Upper lobe of left lung (tissue), 6 donors: ENCODE measurements around the gene PLCL2. TPM values are rescaled to one million over a fixed set of nuclear protein-coding genes. Genes with fewer than 3 reads are reported as not detected.

Source experiments
- ATAC-seq, 2 donors: fragments of 200-7000 bp; cut with Tn5 transposase; one replicate each; pipeline ENCODE4 v1.9.1; 2022; ENCODE audit warnings: mild to moderate bottlenecking in 2 of 2, moderate library complexity in 2 of 2; ENCODE audit not compliant: low FRiP score in 2 of 2
- DNase-seq, 2 donors: peaks; one replicate each; pipeline ENCODE4 v3.0.0-alpha.2; 2019 to 2020
- H3K27ac ChIP-seq, 4 donors: fragments of 200-600 bp; sonication (generic); one replicate each; pipeline ENCODE4 v1.5.1; 2016 to 2019
- H3K27me3 ChIP-seq, 4 donors: fragments of 200-600 bp; sonication (generic); one replicate each; pipeline ENCODE4 v1.5.1; 2017 to 2019
- H3K36me3 ChIP-seq, 4 donors: fragments of 200-600 bp; sonication (generic); one replicate each; pipeline ENCODE4 v1.5.1; 2016 to 2019
- H3K4me1 ChIP-seq, 4 donors: fragments of 200-600 bp; sonication (generic); one replicate each; pipeline ENCODE4 v1.5.1; 2018 to 2019
- H3K4me3 ChIP-seq, 4 donors: fragments of 200-600 bp; sonication (generic); one replicate each; pipeline ENCODE4 v1.5.1; 2017 to 2019; ENCODE audit warnings: mild to moderate bottlenecking in 2 of 4, moderate library complexity in 1 of 4
- H3K9me3 ChIP-seq, 4 donors: fragments of 200-600 bp; sonication (generic); one replicate each; pipeline ENCODE4 v1.5.1; 2018 to 2019
- EP300 ChIP-seq, 4 donors: sonication (generic); formaldehyde crosslinking; IDR thresholded peaks; one replicate each; pipeline ENCODE4 v1.5.1; 2017; ENCODE audit warnings: antibody characterized with exemption in 4 of 4, control low read depth in 2 of 4
- POLR2A ChIP-seq, 4 donors: fragments of 450-650 bp; IDR thresholded peaks; one replicate each; pipeline ENCODE4 v1.5.1; 2016 to 2017; ENCODE audit warnings: antibody characterized with exemption in 4 of 4, mild to moderate bottlenecking in 2 of 4
- POLR2AphosphoS5 ChIP-seq, 2 donors: sonication (generic); formaldehyde crosslinking; IDR thresholded peaks; one replicate each; pipeline ENCODE4 v1.5.1; 2017; ENCODE audit warnings: antibody characterized with exemption in 2 of 2
- whole genome bisulfite sequencing, 2 donors: methylation state at CpG; one replicate each; pipeline ENCODE4 v1.1.5; 2017 to 2018; 5-methylcytosine and 5-hydroxymethylcytosine counted together
- total RNA-seq, 6 donors: library from RNA; depleted of rRNA in 4 of 6; stranded (reverse); fragments of >200 nt in 4 of 6; gene quantifications; one replicate each; pipeline versions ENCODE4 v1.1.0 to v1.2.1, GENCODE V29; 2016 to 2021
- TF ChIP-seq, protein P1 (sequence below), 6 experiments: fragments of 450-650 bp in 4 of 6; fragments of 200-600 bp in 2 of 6; sonication (generic) in 2 of 6; IDR thresholded peaks; one replicate each; pipeline ENCODE4 v1.5.1; 2016 to 2019; ENCODE audit warnings: antibody characterized with exemption in 6 of 6
- donor health status: DM: no; HTN: no; CAD: no; lungs with moderate emphysema.
- donor health status: DM: no; HTN: yes; CAD: no; lungs with severe emphysema.

PLCL2 gene
- total RNA-seq, 6 donors from 2014 or later = 6.5 to 15.8 (median 10.7) TPM

DNA sequence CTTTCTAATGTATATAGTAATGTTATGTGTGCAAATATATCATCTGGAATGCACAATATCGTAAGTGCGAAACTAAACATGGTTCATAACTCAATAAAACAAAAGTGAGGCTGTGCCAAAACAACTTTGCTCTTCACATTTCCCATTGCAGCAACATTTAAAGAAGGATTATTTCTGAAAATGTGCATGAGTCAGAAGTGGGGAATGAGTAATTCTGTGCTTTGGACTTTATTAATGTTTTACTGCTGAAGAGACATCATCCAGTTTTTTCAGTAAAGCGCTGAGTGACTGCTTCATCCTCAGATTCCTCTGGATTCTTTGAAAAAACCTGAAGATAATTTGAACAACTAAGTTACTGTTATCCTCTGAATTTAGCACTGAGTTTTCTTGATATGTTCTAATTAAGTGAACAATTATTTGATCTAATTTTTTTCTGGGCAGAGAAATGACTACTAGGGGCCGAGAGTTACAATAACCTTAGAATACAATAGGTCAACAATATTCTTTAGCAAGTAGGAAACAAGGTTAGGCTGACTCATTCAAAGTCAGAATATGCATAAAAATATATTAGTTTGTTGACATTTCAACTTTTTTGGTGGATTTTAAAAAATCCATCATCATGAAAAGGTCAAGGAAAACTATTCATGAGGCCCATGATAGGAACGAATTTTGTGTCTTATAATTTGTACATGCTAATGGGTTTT, 20.0 kb upstream of the PLCL2 start:
- Histone ChIP-seq H3K27me3 (no peaks in the 10 kb centered on the region), H3K4me1 (no peaks in the 10 kb centered on the region), H3K4me3 (no peak overlapping the region), H3K27ac (no peak overlapping the region), H3K9me3 (no peaks in the 10 kb centered on the region), H3K36me3 (no peaks in the 10 kb centered on the region)
- no peak for ATAC-seq
- TF ChIP-seq EP300 (IDR thresholded peaks at IDR 0.05) (no peak), POLR2AphosphoS5 (IDR thresholded peaks at IDR 0.05) (no peak), POLR2A (IDR thresholded peaks at IDR 0.05) (no peak)
- TF ChIP-seq, protein P1, sequence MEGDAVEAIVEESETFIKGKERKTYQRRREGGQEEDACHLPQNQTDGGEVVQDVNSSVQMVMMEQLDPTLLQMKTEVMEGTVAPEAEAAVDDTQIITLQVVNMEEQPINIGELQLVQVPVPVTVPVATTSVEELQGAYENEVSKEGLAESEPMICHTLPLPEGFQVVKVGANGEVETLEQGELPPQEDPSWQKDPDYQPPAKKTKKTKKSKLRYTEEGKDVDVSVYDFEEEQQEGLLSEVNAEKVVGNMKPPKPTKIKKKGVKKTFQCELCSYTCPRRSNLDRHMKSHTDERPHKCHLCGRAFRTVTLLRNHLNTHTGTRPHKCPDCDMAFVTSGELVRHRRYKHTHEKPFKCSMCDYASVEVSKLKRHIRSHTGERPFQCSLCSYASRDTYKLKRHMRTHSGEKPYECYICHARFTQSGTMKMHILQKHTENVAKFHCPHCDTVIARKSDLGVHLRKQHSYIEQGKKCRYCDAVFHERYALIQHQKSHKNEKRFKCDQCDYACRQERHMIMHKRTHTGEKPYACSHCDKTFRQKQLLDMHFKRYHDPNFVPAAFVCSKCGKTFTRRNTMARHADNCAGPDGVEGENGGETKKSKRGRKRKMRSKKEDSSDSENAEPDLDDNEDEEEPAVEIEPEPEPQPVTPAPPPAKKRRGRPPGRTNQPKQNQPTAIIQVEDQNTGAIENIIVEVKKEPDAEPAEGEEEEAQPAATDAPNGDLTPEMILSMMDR (IDR thresholded peaks at IDR 0.05) = no peak
- DNase-seq = no peak
- WGBS, 2 donors = 85 to 89% methylated on average over 5 of the region's 5 CpGs

DNA sequence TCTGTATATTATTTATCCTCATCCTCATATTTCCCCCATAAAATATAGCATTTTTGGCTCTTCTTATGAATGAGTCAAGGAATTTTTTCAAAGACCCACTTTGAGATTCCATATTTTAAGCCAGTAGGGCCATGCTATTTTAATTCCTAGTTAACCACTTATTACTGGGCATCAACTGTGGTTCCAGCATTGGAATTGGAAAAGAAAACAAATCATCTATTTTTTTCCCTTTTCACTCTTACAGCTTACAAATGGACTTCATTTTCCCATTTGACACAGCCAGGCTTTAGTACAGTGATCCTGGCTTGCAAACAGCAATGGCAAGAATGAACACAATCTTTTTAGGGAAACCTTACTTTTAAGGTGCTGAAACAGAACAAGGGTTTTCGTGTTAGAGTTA, 19.4 kb upstream of the PLCL2 start:
- Histone ChIP-seq H3K27me3 (no peaks in the 10 kb centered on the region), H3K4me1 (no peaks in the 10 kb centered on the region), H3K4me3 (no peak overlapping the region), H3K9me3 (no peaks in the 10 kb centered on the region), H3K27ac (no peak overlapping the region), H3K36me3 (no peaks in the 10 kb centered on the region)
- no peak for ATAC-seq
- DNase-seq = no peak
- no peak for TF ChIP-seq POLR2AphosphoS5 (IDR thresholded peaks at IDR 0.05)
- TF ChIP-seq POLR2A (IDR thresholded peaks at IDR 0.05) = no peak
- TF ChIP-seq EP300 (IDR thresholded peaks at IDR 0.05) = no peak
- TF ChIP-seq, protein P1 (IDR thresholded peaks at IDR 0.05) = no peak
- 93 to 97% methylated on average over 1 of the region's 1 CpG for WGBS, 2 donors

DNA sequence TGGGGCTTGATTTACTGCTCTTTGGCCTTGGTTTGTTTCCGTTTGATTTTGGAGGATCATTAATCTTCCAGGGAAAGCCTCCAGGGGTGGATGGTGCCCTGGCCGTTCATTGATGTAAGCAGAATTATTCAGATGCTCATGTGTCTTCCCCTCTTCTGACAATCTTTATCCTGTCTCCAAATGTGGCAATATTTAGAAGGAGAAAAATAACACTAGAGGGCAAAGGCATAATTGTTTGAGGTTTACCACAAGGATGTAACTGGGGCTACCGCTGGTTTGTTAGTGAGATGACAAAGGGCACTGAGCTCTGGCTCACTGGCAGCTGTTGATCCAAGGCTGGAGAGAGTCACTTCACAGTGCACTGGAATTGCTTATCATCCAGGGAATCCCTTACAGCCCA, 18.2 kb upstream of the PLCL2 start:
- 33 to 48% methylated on average over 3 of the region's 3 CpGs for WGBS, 2 donors
- Histone ChIP-seq H3K27me3 (no peaks in the 10 kb centered on the region), H3K36me3 (no peaks in the 10 kb centered on the region), H3K4me3 (no peak overlapping the region), H3K27ac (no peak overlapping the region), H3K4me1 (no peaks in the 10 kb centered on the region), H3K9me3 (no peaks in the 10 kb centered on the region)
- ATAC-seq (no peak), DNase-seq (no peak)
- TF ChIP-seq POLR2A (IDR thresholded peaks at IDR 0.05) (no peak), POLR2AphosphoS5 (IDR thresholded peaks at IDR 0.05) (no peak), EP300 (IDR thresholded peaks at IDR 0.05) (no peak)
- TF ChIP-seq, protein P1 (IDR thresholded peaks at IDR 0.05) = no peak

DNA sequence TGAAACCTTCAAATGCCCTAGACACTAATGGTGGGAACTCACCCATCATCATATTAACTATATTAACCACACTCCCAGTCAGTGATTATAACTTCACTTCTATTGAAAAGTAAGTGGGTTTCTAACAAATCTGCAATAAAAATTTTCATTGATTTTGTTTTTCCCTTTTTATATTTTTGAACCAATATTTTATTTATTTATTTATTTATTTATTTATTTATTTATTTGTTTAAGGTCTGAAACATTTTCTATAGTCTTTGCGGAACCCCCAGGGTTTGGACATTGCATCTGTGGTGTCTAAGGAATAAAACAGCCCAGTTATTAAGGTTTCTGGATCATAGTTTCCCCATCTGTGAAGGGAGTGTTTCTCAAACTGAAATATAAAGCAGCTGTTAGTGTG, 16.2 kb upstream of the PLCL2 start:
- H3K27me3 ChIP-seq = no peaks in the 10 kb centered on the region
- WGBS, 2 donors = 97 to 100% methylated on average over 1 of the region's 1 CpG
- no peaks in the 10 kb centered on the region for H3K9me3 ChIP-seq
- no peaks in the 10 kb centered on the region for H3K36me3 ChIP-seq
- H3K4me3 ChIP-seq = no peak overlapping the region
- no peak overlapping the region for H3K27ac ChIP-seq
- ATAC-seq (no peak), DNase-seq (no peak)
- H3K4me1 ChIP-seq = no peaks in the 10 kb centered on the region
- TF ChIP-seq POLR2A (IDR thresholded peaks at IDR 0.05) = no peak
- TF ChIP-seq, protein P1 (IDR thresholded peaks at IDR 0.05) = no peak
- no peak for TF ChIP-seq POLR2AphosphoS5 (IDR thresholded peaks at IDR 0.05)
- TF ChIP-seq EP300 (IDR thresholded peaks at IDR 0.05) = no peak
